Measurements from ENCODE around the gene ALAD.

ALAD gene

GRCh38 chr9:113349066-113349444 is 52.0 kb downstream of the ALAD start:
- DNase-seq (ENCODE audit: low read depth in 2 of 2), result no peak

- DNase-seq (ENCODE audit: low read depth in 2 of 2), result no peak
Observed at GRCh38 chr9:113348437-113348836, 52.6 kb downstream of the ALAD start.

- no peak for DNase-seq (ENCODE audit: low read depth in 2 of 2)
Observed at GRCh38 chr9:113345671-113346070, 55.4 kb downstream of the ALAD start.

- no peak for DNase-seq (ENCODE audit: low read depth in 2 of 2)
Observed at GRCh38 chr9:113345190-113345589, 55.9 kb downstream of the ALAD start.

GRCh38 chr9:113343732-113344231 is 57.3 kb downstream of the ALAD start:
- DNase-seq (ENCODE audit: low read depth in 2 of 2), result no peak

GRCh38 chr9:113341712-113342410 is 59.2 kb downstream of the ALAD start:
- no peak for DNase-seq (ENCODE audit: low read depth in 2 of 2)

GRCh38 chr9:113340011-113340699 is 60.9 kb downstream of the ALAD start, which contains the start of gene WDR31:
Gene WDR31, minus strand, starts transcription at chr9:113340275. Its CDS starts 8,253 bp downstream, at chr9:113332022.
- peak; percentile 76 to 79 for DNase-seq (ENCODE audit: low read depth in 2 of 2)

- DNase-seq (ENCODE audit: low read depth in 2 of 2), result no peak
Observed at GRCh38 chr9:113337714-113338113, 63.4 kb downstream of the ALAD start.

Data from stimulated activated CD4-positive, alpha-beta T cell treated with anti-CD3 and anti-CD28 coated beads, Interleukin-1b, Interleukin-23, amount 100 ng/mL, for 4 hours (primary cell).